Keratinocyte (primary cell): ENCODE results near the gene RELB.

Experiments
- EZH2 ChIP-seq: IDR thresholded peaks from one replicate; pipeline ENCODE4 v1.6.1; 2012; ENCODE audit warnings: inconsistent platforms, mild to moderate bottlenecking, low read length, moderate library complexity
- TF ChIP-seq, protein P1 (sequence below), 3 experiments: IDR thresholded peaks in 1 of 3; conservative IDR thresholded peaks in 1 of 3; optimal IDR thresholded peaks in 1 of 3; 2 replicates in 2 of 3; 3 replicates in 1 of 3; pipeline versions ENCODE3 to v1.5.1; 2011; ENCODE audit warnings: low read length in 3 of 3, mild to moderate bottlenecking in 3 of 3, moderate library complexity in 2 of 3, control low read depth in 1 of 3, inconsistent platforms in 1 of 3; ENCODE audit not compliant: insufficient read depth in 2 of 3; ENCODE audit errors: extremely low read depth in 1 of 3

DNA sequence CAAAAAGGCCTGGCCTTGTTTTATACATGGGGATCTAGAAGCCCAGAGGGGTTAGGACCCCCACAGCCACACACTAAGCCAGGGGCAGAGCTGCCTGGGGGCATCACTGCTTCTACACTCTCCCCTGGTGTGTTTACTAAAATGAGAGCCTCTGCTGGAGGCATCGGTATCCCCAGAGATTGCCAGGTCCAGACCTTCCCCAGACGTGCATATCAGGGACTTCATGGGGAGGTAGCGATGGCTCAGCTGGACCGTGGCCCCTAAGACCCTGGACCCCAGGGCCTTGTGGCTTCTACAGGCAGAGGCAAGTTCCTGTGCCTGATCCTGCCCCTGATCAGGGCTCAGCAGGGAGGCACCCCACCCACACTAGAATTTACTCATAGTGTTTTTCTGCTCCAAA lies 32.6 kb upstream of the RELB start:
- TF ChIP-seq, protein P1, sequence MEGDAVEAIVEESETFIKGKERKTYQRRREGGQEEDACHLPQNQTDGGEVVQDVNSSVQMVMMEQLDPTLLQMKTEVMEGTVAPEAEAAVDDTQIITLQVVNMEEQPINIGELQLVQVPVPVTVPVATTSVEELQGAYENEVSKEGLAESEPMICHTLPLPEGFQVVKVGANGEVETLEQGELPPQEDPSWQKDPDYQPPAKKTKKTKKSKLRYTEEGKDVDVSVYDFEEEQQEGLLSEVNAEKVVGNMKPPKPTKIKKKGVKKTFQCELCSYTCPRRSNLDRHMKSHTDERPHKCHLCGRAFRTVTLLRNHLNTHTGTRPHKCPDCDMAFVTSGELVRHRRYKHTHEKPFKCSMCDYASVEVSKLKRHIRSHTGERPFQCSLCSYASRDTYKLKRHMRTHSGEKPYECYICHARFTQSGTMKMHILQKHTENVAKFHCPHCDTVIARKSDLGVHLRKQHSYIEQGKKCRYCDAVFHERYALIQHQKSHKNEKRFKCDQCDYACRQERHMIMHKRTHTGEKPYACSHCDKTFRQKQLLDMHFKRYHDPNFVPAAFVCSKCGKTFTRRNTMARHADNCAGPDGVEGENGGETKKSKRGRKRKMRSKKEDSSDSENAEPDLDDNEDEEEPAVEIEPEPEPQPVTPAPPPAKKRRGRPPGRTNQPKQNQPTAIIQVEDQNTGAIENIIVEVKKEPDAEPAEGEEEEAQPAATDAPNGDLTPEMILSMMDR (optimal IDR thresholded peaks at IDR 0.05 in 1 of 3, IDR thresholded peaks at IDR 0.05 in 1 of 3, conservative IDR thresholded peaks at IDR 0.05 in 1 of 3; ENCODE audit: extremely low read depth in 1 of 3, insufficient read depth in 2 of 3, low read length in 3 of 3), result no peak
- no peak for TF ChIP-seq EZH2
